ENCODE measurements around the gene C3orf22. TPM values are rescaled to one million over a fixed set of nuclear protein-coding genes. Genes with fewer than 3 reads are reported as not detected.

The C3orf22 gene
- total and polyA plus RNA-seq, 7 donors: 0.12 TPM; not detected in 6

DNA sequence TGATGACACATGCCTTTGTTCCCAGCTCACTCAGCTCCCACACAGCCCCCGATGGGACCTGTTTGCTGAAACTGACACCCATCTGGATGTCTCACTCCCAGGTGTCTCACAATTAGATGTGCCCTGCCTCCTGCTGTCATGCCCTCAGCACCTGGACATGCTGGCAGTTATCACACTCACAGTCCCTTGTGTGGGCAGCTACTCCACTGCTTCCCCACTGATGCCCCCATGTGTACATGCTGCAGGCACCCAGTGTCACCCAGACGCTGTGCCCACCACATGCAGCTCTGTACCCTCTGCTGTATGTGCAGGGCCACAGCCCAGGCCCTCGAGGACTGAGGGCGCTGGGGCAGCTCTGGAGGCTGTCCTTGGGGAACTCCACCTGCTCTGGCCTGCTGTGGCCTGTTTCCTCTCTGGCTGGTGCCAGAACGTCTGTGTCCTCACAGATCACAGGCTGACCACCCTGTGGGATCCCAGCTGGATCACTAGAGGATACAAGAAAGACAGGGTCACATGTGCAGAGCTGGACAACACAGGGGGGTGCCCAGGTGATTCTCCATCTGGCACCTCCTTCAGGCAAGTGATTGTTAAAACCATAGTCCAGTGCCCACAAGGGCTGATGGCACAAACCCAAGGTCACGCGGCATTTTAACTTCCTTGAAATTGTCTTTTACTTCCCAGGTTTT is 14.0 kb downstream of the C3orf22 start:
- H3K4me3 ChIP-seq: no peak overlapping the region
- H3K27ac ChIP-seq: no peak overlapping the region
- H3K36me3 ChIP-seq (ENCODE audit: insufficient read depth in 1 of 2, low read depth in 1 of 2): no peaks in the 10 kb centered on the region
- TF ChIP-seq, protein P1, sequence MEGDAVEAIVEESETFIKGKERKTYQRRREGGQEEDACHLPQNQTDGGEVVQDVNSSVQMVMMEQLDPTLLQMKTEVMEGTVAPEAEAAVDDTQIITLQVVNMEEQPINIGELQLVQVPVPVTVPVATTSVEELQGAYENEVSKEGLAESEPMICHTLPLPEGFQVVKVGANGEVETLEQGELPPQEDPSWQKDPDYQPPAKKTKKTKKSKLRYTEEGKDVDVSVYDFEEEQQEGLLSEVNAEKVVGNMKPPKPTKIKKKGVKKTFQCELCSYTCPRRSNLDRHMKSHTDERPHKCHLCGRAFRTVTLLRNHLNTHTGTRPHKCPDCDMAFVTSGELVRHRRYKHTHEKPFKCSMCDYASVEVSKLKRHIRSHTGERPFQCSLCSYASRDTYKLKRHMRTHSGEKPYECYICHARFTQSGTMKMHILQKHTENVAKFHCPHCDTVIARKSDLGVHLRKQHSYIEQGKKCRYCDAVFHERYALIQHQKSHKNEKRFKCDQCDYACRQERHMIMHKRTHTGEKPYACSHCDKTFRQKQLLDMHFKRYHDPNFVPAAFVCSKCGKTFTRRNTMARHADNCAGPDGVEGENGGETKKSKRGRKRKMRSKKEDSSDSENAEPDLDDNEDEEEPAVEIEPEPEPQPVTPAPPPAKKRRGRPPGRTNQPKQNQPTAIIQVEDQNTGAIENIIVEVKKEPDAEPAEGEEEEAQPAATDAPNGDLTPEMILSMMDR (IDR thresholded peaks at IDR 0.05): no peak
- peaks cover 5% of the 10 kb centered on the region for H3K4me1 ChIP-seq
- WGBS, 3 donors: 71 to 76% (median 76%) methylated on average over 7 of the region's 7 CpGs
- no peak for ATAC-seq
- H3K9me3 ChIP-seq: no peaks in the 10 kb centered on the region
- peak in 1 of 2 donors; percentile 42 for DNase-seq
- intact Hi-C loops (cut with DNase I): no loop called here
- peaks cover 0 to 28% (median 4%) of the 10 kb centered on the region in 3 donors for H3K27me3 ChIP-seq (ENCODE audit: insufficient read depth in 3 of 3, low read length in 2 of 3)

DNA sequence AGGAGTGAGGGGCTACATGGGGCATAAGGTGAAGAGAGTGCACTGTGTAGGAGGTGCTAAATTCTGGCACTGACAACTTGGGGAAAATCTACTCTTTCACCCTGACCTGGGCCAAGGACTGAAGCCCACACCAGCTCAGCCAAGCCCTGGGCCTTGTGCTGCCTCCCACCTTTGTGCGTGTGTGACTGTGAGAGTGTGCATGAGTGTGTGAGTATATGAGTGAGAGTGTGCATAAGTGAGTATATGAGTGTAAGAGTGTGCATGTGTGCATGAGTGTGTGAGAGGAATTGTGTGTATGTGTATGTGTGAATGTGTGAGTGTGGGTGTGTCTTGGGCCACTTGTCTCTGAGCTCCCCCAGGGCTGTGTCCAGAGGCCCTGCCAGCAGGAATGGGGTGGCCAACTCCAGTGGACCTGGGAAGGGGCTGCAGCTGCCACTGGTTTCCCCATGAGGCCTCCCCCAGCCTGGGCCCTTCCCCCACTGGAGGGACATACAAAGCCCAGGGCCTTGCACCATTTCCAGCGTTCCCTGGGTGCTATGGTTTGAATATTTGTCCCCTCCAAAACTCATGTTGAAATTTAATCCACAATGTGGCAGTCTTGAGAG is 15.2 kb downstream of the C3orf22 start:
- no peaks in the 10 kb centered on the region for H3K9me3 ChIP-seq
- H3K4me1 ChIP-seq: peaks cover 6% of the 10 kb centered on the region
- intact Hi-C loops (cut with DNase I): no loop called here
- no peaks in the 10 kb centered on the region for H3K36me3 ChIP-seq (ENCODE audit: insufficient read depth in 1 of 2, low read depth in 1 of 2)
- ATAC-seq (no peak), DNase-seq (peak in 1 of 2 donors; percentile 29)
- H3K27me3 ChIP-seq (ENCODE audit: insufficient read depth in 3 of 3, low read length in 2 of 3): peaks cover 0 to 28% (median 4%) of the 10 kb centered on the region in 3 donors
- H3K4me3 ChIP-seq: no peak overlapping the region
- TF ChIP-seq, protein P1 (IDR thresholded peaks at IDR 0.05): no peak
- no peak overlapping the region for H3K27ac ChIP-seq
- 85 to 95% (median 86%) methylated on average over 2 of the region's 2 CpGs for WGBS, 3 donors

DNA sequence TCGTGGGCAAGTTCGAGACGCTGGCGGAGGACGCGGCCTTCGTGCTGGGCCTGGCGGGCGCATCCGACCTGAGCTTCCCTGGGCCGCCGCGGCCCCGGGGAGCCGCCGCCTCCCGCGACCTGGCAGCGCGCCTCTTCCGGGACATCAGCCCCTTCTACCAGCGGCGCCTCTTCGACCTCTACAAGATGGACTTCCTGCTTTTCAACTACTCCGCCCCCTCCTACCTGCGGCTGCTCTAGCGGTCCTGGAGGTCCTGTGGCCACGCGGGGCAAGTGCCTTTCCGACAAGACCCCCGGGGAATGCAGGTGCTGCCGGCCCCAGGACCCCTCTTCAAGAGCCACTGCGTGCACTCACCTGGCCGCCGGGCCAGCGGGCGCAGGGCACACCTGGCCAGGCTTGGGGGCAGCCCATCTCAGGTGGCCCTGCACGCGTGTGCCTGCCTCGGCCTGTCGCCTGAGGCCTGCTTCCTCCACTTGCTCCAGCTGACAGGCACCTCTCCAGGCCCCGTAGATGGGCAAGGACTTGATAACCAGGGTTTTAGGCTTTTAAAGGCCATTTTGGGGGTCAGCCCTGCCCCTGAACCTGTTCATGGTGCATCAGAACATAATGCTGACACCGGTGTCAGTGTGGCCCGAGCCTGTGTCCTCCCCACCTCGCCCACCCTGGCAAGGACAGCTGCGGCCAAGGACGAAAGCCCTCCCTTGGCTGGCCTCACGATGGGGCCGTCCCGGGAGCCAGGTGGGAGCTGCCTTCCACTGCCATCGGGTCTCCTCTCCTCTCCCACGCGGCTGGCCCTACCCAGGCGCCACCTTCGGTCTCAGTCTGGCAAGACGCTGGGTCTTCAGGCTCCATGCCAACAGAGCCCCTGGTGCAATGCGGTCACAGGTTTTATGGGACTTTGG is 16.1 kb downstream of the C3orf22 start:
- DNase-seq: peak in 1 of 2 donors; percentile 30
- no peaks in the 10 kb centered on the region for H3K9me3 ChIP-seq
- H3K4me1 ChIP-seq: peaks cover 11% of the 10 kb centered on the region
- intact Hi-C loops (cut with DNase I): no loop called here
- H3K27ac ChIP-seq: no peak overlapping the region
- peaks cover 0 to 28% (median 4%) of the 10 kb centered on the region in 3 donors for H3K27me3 ChIP-seq (ENCODE audit: insufficient read depth in 3 of 3, low read length in 2 of 3)
- TF ChIP-seq, protein P1 (IDR thresholded peaks at IDR 0.05): no peak
- no peak for ATAC-seq
- H3K4me3 ChIP-seq: peak overlapping the region; percentile 31
- H3K36me3 ChIP-seq (ENCODE audit: insufficient read depth in 1 of 2, low read depth in 1 of 2): no peaks in the 10 kb centered on the region
- WGBS, 3 donors: 58 to 73% (median 63%) methylated on average over 49 to 57 of the region's 57 CpGs

DNA sequence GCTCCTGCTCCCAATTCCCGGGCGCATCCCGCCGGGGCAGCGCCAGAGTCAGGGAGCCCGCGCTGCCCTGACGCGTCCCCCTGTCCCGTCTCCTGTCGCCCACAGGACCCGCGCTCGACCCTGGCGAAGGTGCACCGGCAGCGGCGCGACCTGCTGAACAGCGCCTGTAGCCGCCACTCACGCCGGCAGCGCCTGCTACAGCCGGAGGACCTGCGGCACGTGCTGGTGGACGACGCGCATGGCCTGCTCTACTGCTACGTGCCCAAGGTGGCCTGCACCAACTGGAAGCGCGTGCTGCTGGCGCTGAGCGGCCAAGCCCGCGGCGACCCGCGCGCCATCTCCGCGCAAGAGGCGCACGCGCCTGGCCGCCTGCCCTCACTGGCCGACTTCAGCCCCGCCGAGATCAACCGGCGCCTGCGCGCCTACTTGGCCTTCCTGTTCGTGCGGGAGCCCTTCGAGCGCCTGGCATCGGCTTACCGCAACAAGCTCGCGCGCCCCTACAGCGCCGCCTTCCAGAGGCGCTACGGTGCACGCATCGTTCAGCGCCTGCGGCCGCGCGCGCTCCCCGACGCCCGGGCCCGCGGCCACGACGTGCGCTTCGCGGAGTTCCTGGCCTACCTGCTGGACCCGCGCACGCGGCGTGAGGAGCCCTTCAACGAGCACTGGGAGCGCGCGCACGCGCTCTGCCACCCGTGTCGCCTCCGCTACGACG is 16.9 kb downstream of the C3orf22 start:
- WGBS, 3 donors: 24 to 45% (median 34%) methylated on average over 87 to 101 of the region's 101 CpGs
- Histone ChIP-seq H3K9me3 (no peaks in the 10 kb centered on the region), H3K27ac (no peak overlapping the region), H3K36me3 (ENCODE audit: insufficient read depth in 1 of 2, low read depth in 1 of 2) (no peaks in the 10 kb centered on the region), H3K4me3 (peak overlapping the region; percentile 31), H3K27me3 (ENCODE audit: insufficient read depth in 3 of 3, low read length in 2 of 3) (peaks cover 0 to 28% (median 4%) of the 10 kb centered on the region in 3 donors), H3K4me1 (peaks cover 11% of the 10 kb centered on the region)
- ATAC-seq: peak in 3 of 4 donors; percentile 19 to 34 (median 32)
- DNase-seq: peak in 1 of 2 donors; percentile 55
- TF ChIP-seq, protein P1 (IDR thresholded peaks at IDR 0.05): no peak
- intact Hi-C loops (cut with DNase I): no loop called here

Measured in psoas muscle (tissue), 8 donors.